Activated CD8-positive, alpha-beta T cell treated with anti-CD3 and anti-CD28 coated beads, Interleukin-2, amount 10 ng/mL, durations not matched to agents 7 days and 5 days (primary cell): ENCODE data around the gene RIMBP2. TPM values are rescaled to one million over a fixed set of nuclear protein-coding genes. Genes with fewer than 3 reads are reported as not detected.

Experiments
- ATAC-seq: fragments of 150-1000 bp; cut with Tn5 transposase; one replicate; pipeline ENCODE4 v1.10.0; 2021; ENCODE audit warnings: moderate library complexity
- CTCF ChIA-PET: fragments of 350-600 bp; sonication (Branson Sonifier 250); formaldehyde crosslinking; loops from one replicate; lab custom pipeline; 2021; ENCODE audit warnings: antibody characterized with exemption; lab: Charles Lee
- POLR2A ChIA-PET: fragments of 350-600 bp; sonication (Branson Sonifier 250); formaldehyde crosslinking; loops from one replicate; lab custom pipeline; 2021; ENCODE audit warnings: antibody characterized with exemption; lab: Charles Lee
- DNase-seq: peaks from one replicate; pipeline ENCODE4 v3.0.0-alpha.2; 2020
- H3K27ac Mint-ChIP-seq: one replicate; pipeline ENCODE4 v1.8.0; 2021; ENCODE audit warnings: mild to moderate bottlenecking, mixed read lengths
- H3K27me3 Mint-ChIP-seq: one replicate; pipeline ENCODE4 v1.8.0; 2021; ENCODE audit warnings: low read depth, mixed read lengths
- H3K36me3 Mint-ChIP-seq: one replicate; pipeline ENCODE4 v1.8.0; 2021; ENCODE audit warnings: low read depth, mixed read lengths
- H3K4me1 Mint-ChIP-seq: one replicate; pipeline ENCODE4 v1.8.0; 2021; ENCODE audit warnings: low read depth, mixed read lengths
- H3K4me3 Mint-ChIP-seq: one replicate; pipeline ENCODE4 v1.8.0; 2021; ENCODE audit warnings: mild to moderate bottlenecking, mixed read lengths
- H3K9me3 Mint-ChIP-seq: one replicate; pipeline ENCODE4 v1.8.0; 2022; ENCODE audit warnings: mixed read lengths; ENCODE audit not compliant: insufficient read depth
- total RNA-seq, 2 experiments: library from RNA; stranded (reverse); gene quantifications; one replicate each; pipeline ENCODE4 v1.2.3, GENCODE V29; 2021

RIMBP2 gene
- total RNA-seq, 2 experiments from 2014 or later: not detected

DNA sequence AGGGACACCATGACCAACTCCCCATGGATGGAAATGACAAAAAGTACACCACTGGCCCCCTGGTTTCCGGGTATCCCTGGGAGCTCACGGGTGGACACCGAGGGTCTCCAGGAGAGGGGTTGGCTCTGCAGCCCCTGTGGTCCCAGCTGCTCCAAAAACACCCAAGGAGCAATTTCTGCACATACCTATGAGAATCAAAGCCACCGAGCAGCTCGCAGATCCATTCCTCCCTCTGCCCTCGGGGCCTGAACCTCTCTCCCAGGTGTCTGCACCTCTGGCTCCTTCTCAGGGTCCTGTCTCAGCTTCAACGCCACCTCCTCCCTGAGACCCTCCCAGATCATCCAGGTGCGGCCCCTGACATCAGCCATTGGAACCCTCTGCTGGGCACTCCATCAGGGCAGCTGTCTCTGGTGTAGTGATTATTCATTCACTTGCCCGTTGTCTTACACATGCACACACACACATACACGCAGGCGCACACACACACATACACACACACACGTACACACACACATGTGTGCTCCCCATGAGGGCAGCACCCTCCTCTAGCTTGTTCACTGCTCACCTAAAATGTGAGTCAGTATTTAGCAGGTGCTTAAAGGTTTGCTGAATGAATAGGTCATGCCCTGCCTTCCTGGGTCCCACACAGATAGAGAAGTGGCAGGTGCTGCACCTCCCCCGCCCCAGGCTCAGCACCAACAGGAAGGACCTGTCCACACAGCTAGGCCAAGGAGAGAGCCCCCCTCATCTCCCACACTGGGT lies 5.9 kb downstream of the RIMBP2 start:
- Mint-ChIP-seq H3K4me1 (peaks cover 2% of the 10 kb centered on the region), H3K36me3 (no peaks in the 10 kb centered on the region), H3K9me3 (no peaks in the 10 kb centered on the region), H3K27me3 (peaks cover 18% of the 10 kb centered on the region), H3K4me3 (no peak overlapping the region), H3K27ac (no peak overlapping the region)
- ChIA-PET POLR2A (no interaction called here), CTCF (no interaction called here)
- no peak for DNase-seq
- ATAC-seq: no peak

DNA sequence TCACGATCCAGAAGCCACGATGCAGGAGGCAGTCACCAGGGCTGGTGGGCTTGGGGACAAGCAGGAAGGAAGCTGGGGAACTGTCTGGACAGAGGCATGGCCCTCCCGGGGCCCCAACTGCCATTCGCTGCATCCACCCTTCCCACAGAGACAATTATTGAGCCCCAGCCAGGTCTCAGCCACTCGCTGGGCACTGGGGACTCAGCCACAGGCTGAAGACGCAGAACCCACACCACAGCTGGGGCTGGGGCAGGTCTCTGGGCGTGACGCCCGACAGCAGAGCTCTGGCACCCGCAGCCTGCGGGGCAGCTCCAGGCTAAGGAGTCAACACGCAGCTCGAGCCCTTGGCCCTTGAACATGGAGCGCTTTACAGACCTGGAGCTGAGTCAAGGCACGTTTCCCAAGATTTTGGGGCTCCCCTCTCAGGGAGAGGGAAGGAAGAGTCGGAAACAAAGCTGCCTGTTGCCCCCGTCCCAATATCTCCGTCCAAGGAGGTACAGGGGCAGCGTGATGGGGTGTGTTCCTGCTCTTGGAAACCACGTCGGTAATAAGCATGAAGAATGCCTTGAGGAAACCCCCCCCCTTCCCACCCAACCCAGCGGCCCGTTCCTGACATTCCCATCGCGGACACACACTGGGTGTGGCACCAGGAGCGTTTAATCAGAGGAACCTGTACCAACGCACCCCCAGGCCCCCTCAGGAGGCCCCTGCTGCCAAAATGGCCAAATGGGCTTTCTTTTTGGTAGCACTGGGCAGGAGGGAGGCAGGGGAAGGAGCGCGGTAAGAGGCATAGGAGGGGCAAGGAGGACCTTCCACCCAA lies 6.7 kb downstream of the RIMBP2 start:
- Mint-ChIP-seq H3K4me3 (no peak overlapping the region), H3K9me3 (no peaks in the 10 kb centered on the region), H3K27ac (no peak overlapping the region), H3K27me3 (peaks cover 15% of the 10 kb centered on the region), H3K4me1 (no peaks in the 10 kb centered on the region), H3K36me3 (no peaks in the 10 kb centered on the region)
- no peak for ATAC-seq
- DNase-seq: no peak
- ChIA-PET POLR2A (no interaction called here), CTCF (no interaction called here)

DNA sequence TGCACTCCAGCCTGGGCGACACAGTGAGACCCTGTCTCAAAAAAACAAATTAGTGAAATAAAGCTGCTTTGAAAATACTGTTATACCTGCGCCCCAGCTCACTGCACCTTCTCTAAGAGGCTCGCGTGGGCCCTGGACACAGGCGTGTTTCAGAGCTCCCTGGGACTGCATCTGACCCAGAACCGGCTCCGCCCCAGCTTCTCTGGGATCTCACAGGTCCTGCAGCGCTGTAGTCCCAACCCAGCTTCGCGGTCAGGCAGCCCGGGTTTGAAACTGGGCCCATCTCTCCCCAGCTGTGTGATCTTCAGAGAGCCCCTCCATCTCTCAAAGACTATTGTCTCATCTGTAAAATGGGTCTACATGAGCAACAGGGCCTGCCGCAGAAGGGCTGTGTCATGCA lies 7.5 kb downstream of the RIMBP2 start:
- ChIA-PET POLR2A (no interaction called here), CTCF (no interaction called here)
- Mint-ChIP-seq H3K4me1 (no peaks in the 10 kb centered on the region), H3K27ac (no peak overlapping the region), H3K27me3 (peaks cover 10% of the 10 kb centered on the region), H3K9me3 (no peaks in the 10 kb centered on the region), H3K4me3 (no peak overlapping the region), H3K36me3 (no peaks in the 10 kb centered on the region)
- DNase-seq (no peak), ATAC-seq (no peak)

- ChIA-PET POLR2A (no interaction called here), CTCF (no interaction called here)
- ATAC-seq (no peak), DNase-seq (no peak)
- no peak overlapping the region for H3K27ac Mint-ChIP-seq
- H3K4me3 Mint-ChIP-seq: no peak overlapping the region
- no peaks in the 10 kb centered on the region for H3K4me1 Mint-ChIP-seq
- H3K36me3 Mint-ChIP-seq: no peaks in the 10 kb centered on the region
- no peaks in the 10 kb centered on the region for H3K9me3 Mint-ChIP-seq
- peaks cover under 1% of the 10 kb centered on the region for H3K27me3 Mint-ChIP-seq
Measured at GRCh38 chr12:130707571-130707891, 8.6 kb downstream of the RIMBP2 start.

DNA sequence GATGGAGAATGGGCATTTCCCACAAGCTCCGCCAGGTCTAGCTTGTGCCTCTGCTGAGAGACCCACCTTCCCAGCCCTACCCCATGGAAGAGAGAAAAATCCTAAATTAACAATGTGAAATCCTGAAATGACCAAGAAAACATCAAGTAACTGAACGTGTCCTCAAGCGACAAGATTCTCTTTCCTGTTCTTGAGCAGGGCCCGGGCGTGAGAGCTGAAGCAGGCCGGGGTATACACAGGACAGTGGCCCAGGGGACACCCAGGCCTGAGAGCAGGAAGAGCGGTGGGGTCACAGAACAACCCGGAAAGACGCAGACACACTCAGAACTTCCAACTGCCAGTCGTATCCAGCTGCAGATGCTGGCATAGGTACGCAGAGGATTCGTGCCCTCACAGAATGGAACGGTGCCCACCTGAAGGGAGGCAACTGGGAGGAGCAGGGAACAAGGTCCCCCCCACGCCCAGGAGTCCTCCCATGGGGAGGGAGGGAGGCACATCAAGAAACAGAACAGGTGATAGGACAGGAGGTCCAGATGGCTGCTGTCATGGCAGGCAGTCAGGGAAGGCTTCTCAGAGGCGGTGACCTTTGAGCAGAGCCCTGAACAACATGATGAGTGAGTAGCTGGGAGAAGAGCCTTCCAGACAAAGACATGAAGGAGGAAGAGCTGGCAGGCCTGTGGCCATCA lies 9.1 kb downstream of the RIMBP2 start:
- Mint-ChIP-seq H3K9me3 (no peaks in the 10 kb centered on the region), H3K27ac (no peak overlapping the region), H3K27me3 (no peaks in the 10 kb centered on the region), H3K4me3 (no peak overlapping the region), H3K36me3 (no peaks in the 10 kb centered on the region), H3K4me1 (no peaks in the 10 kb centered on the region)
- ATAC-seq: no peak
- CTCF ChIA-PET: no interaction called here
- POLR2A ChIA-PET: no interaction called here
- no peak for DNase-seq

DNA sequence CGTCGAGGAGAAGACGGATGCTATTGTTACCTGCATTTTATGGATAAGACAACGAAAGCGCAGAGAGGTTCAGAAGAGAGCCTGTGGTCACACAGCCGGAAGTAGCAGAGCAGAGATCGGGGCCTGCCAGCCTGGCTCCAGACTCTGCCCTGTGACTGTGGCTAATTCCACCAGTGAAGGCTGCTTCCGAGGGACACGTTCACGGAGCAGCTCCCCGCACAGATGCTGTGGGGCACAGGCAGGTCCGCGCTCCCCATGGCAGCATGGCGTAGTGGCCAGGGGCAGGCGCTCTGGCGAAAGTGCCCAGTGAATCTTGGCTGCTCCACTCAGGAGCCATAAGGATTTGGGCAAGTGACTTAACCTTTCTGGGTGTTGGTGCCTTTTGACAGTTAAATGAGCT lies 9.8 kb downstream of the RIMBP2 start:
- no peaks in the 10 kb centered on the region for H3K4me1 Mint-ChIP-seq
- no peaks in the 10 kb centered on the region for H3K36me3 Mint-ChIP-seq
- H3K4me3 Mint-ChIP-seq: no peak overlapping the region
- POLR2A ChIA-PET: no interaction called here
- no peak for DNase-seq
- no peaks in the 10 kb centered on the region for H3K9me3 Mint-ChIP-seq
- CTCF ChIA-PET: no interaction called here
- ATAC-seq: no peak
- no peak overlapping the region for H3K27ac Mint-ChIP-seq
- H3K27me3 Mint-ChIP-seq: no peaks in the 10 kb centered on the region

GRCh38 chr12:130705178-130705822 lies 10.8 kb downstream of the RIMBP2 start:
- Mint-ChIP-seq H3K9me3 (no peaks in the 10 kb centered on the region), H3K4me1 (no peaks in the 10 kb centered on the region), H3K27me3 (no peaks in the 10 kb centered on the region), H3K4me3 (no peak overlapping the region), H3K27ac (no peak overlapping the region), H3K36me3 (no peaks in the 10 kb centered on the region)
- DNase-seq (no peak), ATAC-seq (no peak)
- ChIA-PET CTCF (no interaction called here), POLR2A (no interaction called here)

- Mint-ChIP-seq H3K4me1 (no peaks in the 10 kb centered on the region), H3K27ac (no peak overlapping the region), H3K4me3 (no peak overlapping the region), H3K27me3 (no peaks in the 10 kb centered on the region), H3K9me3 (no peaks in the 10 kb centered on the region), H3K36me3 (no peaks in the 10 kb centered on the region)
- DNase-seq (no peak), ATAC-seq (no peak)
- ChIA-PET POLR2A (no interaction called here), CTCF (no interaction called here)
Measured at GRCh38 chr12:130704606-130705005, 11.5 kb downstream of the RIMBP2 start.

DNA sequence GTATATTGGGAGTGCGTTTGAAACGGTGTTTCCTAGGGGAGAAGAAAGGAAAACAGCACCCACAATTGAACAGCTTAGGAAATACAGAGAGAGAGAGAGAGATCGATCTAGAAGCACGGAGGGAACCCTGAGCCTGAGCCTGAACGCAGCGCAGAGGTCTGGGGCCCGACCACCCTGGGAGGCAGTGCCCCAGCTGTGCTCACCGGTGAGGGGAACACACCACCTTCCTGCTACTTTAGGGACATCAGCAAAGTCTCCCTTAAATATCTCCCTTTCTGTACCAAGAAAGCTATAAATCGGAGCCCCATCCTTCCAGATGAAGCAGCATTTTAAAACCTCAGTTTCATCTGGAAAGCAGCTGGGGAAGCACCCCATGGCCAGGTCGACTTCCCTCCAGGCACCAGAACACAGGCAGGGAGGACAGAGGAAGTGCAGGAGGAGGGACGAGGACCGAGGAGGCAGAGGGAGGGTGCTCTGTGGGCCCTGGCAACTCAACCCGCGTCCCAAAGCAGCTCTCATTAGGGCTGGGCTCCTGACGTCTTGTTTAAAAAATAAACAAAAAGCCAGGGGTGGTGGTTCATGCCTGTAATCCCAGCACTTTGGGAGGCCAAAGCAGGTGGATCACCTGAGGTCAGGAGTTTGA lies 12.2 kb downstream of the RIMBP2 start:
- CTCF ChIA-PET: no interaction called here
- H3K9me3 Mint-ChIP-seq: no peaks in the 10 kb centered on the region
- no peaks in the 10 kb centered on the region for H3K36me3 Mint-ChIP-seq
- no peak for ATAC-seq
- POLR2A ChIA-PET: no interaction called here
- H3K27ac Mint-ChIP-seq: no peak overlapping the region
- H3K4me1 Mint-ChIP-seq: no peaks in the 10 kb centered on the region
- no peaks in the 10 kb centered on the region for H3K27me3 Mint-ChIP-seq
- no peak overlapping the region for H3K4me3 Mint-ChIP-seq
- no peak for DNase-seq

DNA sequence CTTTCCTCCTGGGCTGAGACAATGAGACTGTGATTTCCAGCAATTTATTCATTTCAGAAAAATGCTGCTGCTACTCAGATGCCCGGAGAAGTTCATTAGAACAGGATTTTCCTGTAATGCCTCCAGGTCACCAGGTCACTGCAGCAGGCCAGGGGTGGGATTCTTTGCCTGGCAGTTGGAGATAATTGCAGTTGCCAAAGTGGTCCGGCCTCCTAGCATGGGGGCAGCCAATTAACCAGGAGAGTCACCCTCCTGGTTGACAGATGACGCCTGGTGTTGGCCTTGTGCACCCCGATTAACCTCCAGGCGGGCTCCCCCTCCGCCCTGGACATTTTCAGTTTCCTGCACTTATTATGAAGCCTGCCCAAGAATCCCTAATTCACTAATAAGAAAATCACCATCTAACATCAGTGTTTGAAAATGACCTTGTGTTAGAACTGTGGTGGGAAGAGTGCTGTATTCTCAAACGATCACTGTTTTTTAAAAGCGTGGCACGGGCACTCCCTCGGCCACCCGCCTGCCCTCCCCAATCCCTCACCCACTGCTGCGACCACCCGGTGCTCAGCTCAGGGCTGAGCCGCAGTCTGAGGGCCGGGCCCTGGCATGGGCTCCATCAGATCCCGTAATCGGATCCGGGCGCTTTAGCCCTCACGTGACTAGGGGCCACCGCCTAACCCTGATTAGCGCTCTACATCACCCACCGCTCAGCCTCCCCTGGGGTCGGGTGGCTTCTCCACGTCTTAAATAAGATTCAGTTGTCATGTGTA lies 12.9 kb downstream of the RIMBP2 start:
- Mint-ChIP-seq H3K27ac (no peak overlapping the region), H3K4me3 (no peak overlapping the region), H3K4me1 (no peaks in the 10 kb centered on the region), H3K9me3 (no peaks in the 10 kb centered on the region), H3K36me3 (no peaks in the 10 kb centered on the region), H3K27me3 (no peaks in the 10 kb centered on the region)
- ChIA-PET CTCF (no interaction called here), POLR2A (no interaction called here)
- DNase-seq (no peak), ATAC-seq (no peak)

DNA sequence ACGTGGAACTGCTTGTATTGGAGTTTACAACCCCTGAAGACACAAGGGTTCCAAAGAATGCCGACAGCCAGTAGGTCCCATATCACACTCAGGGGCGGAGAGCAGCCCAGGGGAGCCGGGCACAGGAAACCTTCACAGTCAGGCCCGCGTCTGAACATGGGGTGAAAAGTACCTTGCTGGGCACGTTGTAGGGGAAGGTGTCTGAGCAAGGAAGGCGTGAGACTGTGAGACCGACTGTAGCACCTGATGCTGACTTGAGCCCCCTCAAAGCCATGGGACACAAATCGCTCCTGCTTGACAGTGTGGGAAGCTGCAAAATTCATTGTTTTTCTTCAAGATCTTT lies 14.7 kb downstream of the RIMBP2 start:
- ChIA-PET POLR2A (no interaction called here), CTCF (no interaction called here)
- H3K9me3 Mint-ChIP-seq: no peaks in the 10 kb centered on the region

More for the DNA sequence above, 14.7 kb downstream of the RIMBP2 start:
- ATAC-seq (no peak), DNase-seq (no peak)
- H3K4me3 Mint-ChIP-seq: no peak overlapping the region
- H3K36me3 Mint-ChIP-seq: no peaks in the 10 kb centered on the region
- no peaks in the 10 kb centered on the region for H3K4me1 Mint-ChIP-seq
- no peaks in the 10 kb centered on the region for H3K27me3 Mint-ChIP-seq
- H3K27ac Mint-ChIP-seq: no peak overlapping the region
